Measurements from ENCODE around the gene CPTP.

The CPTP gene

GRCh38 chr1:1292851-1293250 lies 31.8 kb upstream of the CPTP start:
- Histone ChIP-seq H3K79me2 (ENCODE audit: insufficient read depth, low read length) (no peaks in the 10 kb centered on the region), H3K9me3 (ENCODE audit: insufficient read depth, low read length) (no peaks in the 10 kb centered on the region), H4K20me1 (ENCODE audit: low read depth, low read length) (no peaks in the 10 kb centered on the region), H3K9ac (ENCODE audit: low read length) (no peak overlapping the region), H3K9me2 (replicated peaks; ENCODE audit: insufficient read depth, low read length) (no peaks in the 10 kb centered on the region), H3F3A (ENCODE audit: insufficient read depth) (no peaks in the 10 kb centered on the region), H3K36me3 (ENCODE audit: low read length) (no peaks in the 10 kb centered on the region), H3K27me3 (ENCODE audit: low read length) (no peaks in the 10 kb centered on the region), H3K4me3 (ENCODE audit: insufficient read depth, low read length, poor library complexity, severe bottlenecking) (no peak overlapping the region), H3K27ac (ENCODE audit: low read depth, low read length) (no peak overlapping the region), H3K4me2 (ENCODE audit: low read depth, low read length, poor library complexity, severe bottlenecking) (no peak overlapping the region), H2AFZ (ENCODE audit: low read depth, low read length, severe bottlenecking) (no peak overlapping the region)
- TF ChIP-seq EZH2phosphoT487 (conservative IDR thresholded peaks at IDR 0.05; ENCODE audit: low read length) = no peak
- no peak for TF ChIP-seq CTCF (IDR thresholded peaks at IDR 0.05; ENCODE audit: insufficient read depth, low read length, poor library complexity, severe bottlenecking)

- Histone ChIP-seq H3K9ac (ENCODE audit: low read length) (no peak overlapping the region), H3K4me3 (ENCODE audit: insufficient read depth, low read length, poor library complexity, severe bottlenecking) (no peak overlapping the region), H3K36me3 (ENCODE audit: low read length) (no peaks in the 10 kb centered on the region), H4K20me1 (ENCODE audit: low read depth, low read length) (no peaks in the 10 kb centered on the region), H3K9me2 (replicated peaks; ENCODE audit: insufficient read depth, low read length) (no peaks in the 10 kb centered on the region), H3K9me3 (ENCODE audit: insufficient read depth, low read length) (no peaks in the 10 kb centered on the region), H2AFZ (ENCODE audit: low read depth, low read length, severe bottlenecking) (no peak overlapping the region), H3K4me2 (ENCODE audit: low read depth, low read length, poor library complexity, severe bottlenecking) (no peak overlapping the region), H3K27ac (ENCODE audit: low read depth, low read length) (no peak overlapping the region), H3F3A (ENCODE audit: insufficient read depth) (no peaks in the 10 kb centered on the region), H3K27me3 (ENCODE audit: low read length) (no peaks in the 10 kb centered on the region), H3K79me2 (ENCODE audit: insufficient read depth, low read length) (no peaks in the 10 kb centered on the region)
- TF ChIP-seq EZH2phosphoT487 (conservative IDR thresholded peaks at IDR 0.05; ENCODE audit: low read length) (no peak), CTCF (IDR thresholded peaks at IDR 0.05; ENCODE audit: insufficient read depth, low read length, poor library complexity, severe bottlenecking) (no peak)
These were observed 31.0 kb upstream of the CPTP start for GRCh38 chr1:1293263-1294249.

- Histone ChIP-seq H3K9me3 (ENCODE audit: insufficient read depth, low read length) (no peaks in the 10 kb centered on the region), H2AFZ (ENCODE audit: low read depth, low read length, severe bottlenecking) (no peak overlapping the region), H3K27ac (ENCODE audit: low read depth, low read length) (no peak overlapping the region), H3K9ac (ENCODE audit: low read length) (no peak overlapping the region), H3K36me3 (ENCODE audit: low read length) (no peaks in the 10 kb centered on the region), H3K4me3 (ENCODE audit: insufficient read depth, low read length, poor library complexity, severe bottlenecking) (no peak overlapping the region), H4K20me1 (ENCODE audit: low read depth, low read length) (no peaks in the 10 kb centered on the region), H3K9me2 (replicated peaks; ENCODE audit: insufficient read depth, low read length) (no peaks in the 10 kb centered on the region), H3F3A (ENCODE audit: insufficient read depth) (no peaks in the 10 kb centered on the region), H3K4me2 (ENCODE audit: low read depth, low read length, poor library complexity, severe bottlenecking) (no peak overlapping the region), H3K79me2 (ENCODE audit: insufficient read depth, low read length) (no peaks in the 10 kb centered on the region), H3K27me3 (ENCODE audit: low read length) (no peaks in the 10 kb centered on the region)
- no peak for TF ChIP-seq EZH2phosphoT487 (conservative IDR thresholded peaks at IDR 0.05; ENCODE audit: low read length)
- TF ChIP-seq CTCF (IDR thresholded peaks at IDR 0.05; ENCODE audit: insufficient read depth, low read length, poor library complexity, severe bottlenecking) = no peak
These were observed 30.2 kb upstream of the CPTP start for GRCh38 chr1:1294250-1294890.
